ENCODE measurements around the gene PPP1R10. TPM values are rescaled to one million over a fixed set of nuclear protein-coding genes. Genes with fewer than 3 reads are reported as not detected.

Gene PPP1R10
- total RNA-seq, 1 donor from 2014 or later, result 116 TPM

DNA sequence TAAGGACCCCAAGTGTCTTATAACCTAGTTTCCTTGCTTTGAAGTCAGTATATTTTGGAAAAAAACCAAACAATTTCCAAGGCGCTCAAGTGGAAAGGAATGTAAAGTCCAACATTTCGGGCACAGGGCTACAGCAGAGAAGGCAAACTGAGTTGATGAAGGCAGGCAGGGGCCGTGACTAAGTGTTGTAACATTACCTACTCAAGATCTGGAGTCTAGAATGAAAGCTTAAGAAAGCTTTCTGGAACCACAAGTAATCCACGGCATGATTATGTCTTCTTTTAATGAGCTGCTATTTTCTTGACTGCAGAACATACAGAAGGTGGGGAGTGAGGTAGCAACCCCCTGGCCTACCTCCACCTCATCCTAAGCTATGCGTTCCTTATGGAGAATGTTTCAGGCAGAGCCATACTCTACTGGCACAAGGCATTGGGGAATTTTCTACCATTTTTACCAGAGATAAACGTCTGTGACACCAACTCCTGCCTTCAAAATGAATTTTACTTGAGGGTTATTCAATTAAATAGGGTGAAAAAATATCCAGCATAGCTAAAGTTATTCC is 4.3 kb downstream of the PPP1R10 start:
- Mint-ChIP-seq H3K27me3 (peaks cover 21% of the 10 kb centered on the region), H3K4me3 (peak overlapping the region; percentile 14), H3K36me3 (peaks cover 44% of the 10 kb centered on the region), H3K4me1 (ENCODE audit: unreplicated experiment) (peaks cover 31% of the 10 kb centered on the region), H3K9me3 (no peaks in the 10 kb centered on the region), H3K27ac (peak overlapping the region; percentile 78)
- no peak for DNase-seq (ENCODE audit: extremely low spot score, unreplicated experiment)
- TF ChIP-seq, protein P1, sequence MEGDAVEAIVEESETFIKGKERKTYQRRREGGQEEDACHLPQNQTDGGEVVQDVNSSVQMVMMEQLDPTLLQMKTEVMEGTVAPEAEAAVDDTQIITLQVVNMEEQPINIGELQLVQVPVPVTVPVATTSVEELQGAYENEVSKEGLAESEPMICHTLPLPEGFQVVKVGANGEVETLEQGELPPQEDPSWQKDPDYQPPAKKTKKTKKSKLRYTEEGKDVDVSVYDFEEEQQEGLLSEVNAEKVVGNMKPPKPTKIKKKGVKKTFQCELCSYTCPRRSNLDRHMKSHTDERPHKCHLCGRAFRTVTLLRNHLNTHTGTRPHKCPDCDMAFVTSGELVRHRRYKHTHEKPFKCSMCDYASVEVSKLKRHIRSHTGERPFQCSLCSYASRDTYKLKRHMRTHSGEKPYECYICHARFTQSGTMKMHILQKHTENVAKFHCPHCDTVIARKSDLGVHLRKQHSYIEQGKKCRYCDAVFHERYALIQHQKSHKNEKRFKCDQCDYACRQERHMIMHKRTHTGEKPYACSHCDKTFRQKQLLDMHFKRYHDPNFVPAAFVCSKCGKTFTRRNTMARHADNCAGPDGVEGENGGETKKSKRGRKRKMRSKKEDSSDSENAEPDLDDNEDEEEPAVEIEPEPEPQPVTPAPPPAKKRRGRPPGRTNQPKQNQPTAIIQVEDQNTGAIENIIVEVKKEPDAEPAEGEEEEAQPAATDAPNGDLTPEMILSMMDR (conservative IDR thresholded peaks at IDR 0.05), result no peak

DNA sequence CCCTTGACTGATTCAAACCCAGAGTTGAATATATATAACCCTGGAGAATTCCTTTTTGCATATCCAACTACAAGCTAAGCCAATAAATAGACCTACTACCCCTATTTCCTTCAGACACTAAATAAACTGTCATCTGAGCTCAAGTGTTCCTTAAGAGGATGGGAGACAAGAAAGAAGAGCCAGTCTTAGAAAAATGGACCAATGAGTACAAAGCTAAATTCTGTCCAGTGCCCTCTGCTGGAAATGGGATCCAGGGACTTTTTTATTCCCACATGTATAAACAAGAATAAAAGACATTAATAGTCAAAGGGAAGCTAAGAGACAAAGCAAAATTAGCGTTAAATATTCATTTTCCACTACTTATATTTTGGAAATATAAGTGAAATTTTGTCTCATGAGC is 4.8 kb downstream of the PPP1R10 start:
- TF ChIP-seq, protein P1 (conservative IDR thresholded peaks at IDR 0.05), result peak; percentile 54
- peak overlapping the region; percentile 66 for H3K27ac Mint-ChIP-seq

DNA sequence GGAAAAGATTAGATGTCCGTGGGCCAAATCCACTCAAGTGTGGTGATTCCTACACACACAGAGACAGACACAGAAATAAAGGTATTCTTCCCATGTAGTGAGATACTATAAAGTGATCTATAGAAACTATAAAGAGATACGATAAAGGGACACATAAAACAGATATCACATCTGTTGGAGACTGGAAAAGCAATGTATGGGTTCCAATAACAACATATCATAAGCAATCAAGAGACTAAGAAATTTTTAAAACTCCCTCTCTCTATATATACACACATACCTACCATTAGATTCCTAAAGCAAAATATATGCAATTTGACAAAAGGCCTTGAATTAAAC is 5.2 kb downstream of the PPP1R10 start:
- H3K36me3 Mint-ChIP-seq, result peaks cover 44% of the 10 kb centered on the region
- peak overlapping the region; percentile 6 for H3K4me3 Mint-ChIP-seq
- H3K27ac Mint-ChIP-seq, result peak overlapping the region; percentile 66
- no peaks in the 10 kb centered on the region for H3K9me3 Mint-ChIP-seq
- TF ChIP-seq, protein P1 (conservative IDR thresholded peaks at IDR 0.05), result no peak
- H3K4me1 Mint-ChIP-seq (ENCODE audit: unreplicated experiment), result peaks cover 31% of the 10 kb centered on the region
- DNase-seq (ENCODE audit: extremely low spot score, unreplicated experiment), result no peak
- peaks cover 15% of the 10 kb centered on the region for H3K27me3 Mint-ChIP-seq

More for the DNA sequence above, 4.8 kb downstream of the PPP1R10 start:
- DNase-seq (ENCODE audit: extremely low spot score, unreplicated experiment), result no peak
- Mint-ChIP-seq H3K36me3 (peaks cover 47% of the 10 kb centered on the region), H3K27me3 (peaks cover 19% of the 10 kb centered on the region), H3K4me3 (peak overlapping the region; percentile 6), H3K4me1 (ENCODE audit: unreplicated experiment) (peaks cover 31% of the 10 kb centered on the region), H3K9me3 (no peaks in the 10 kb centered on the region)

DNA sequence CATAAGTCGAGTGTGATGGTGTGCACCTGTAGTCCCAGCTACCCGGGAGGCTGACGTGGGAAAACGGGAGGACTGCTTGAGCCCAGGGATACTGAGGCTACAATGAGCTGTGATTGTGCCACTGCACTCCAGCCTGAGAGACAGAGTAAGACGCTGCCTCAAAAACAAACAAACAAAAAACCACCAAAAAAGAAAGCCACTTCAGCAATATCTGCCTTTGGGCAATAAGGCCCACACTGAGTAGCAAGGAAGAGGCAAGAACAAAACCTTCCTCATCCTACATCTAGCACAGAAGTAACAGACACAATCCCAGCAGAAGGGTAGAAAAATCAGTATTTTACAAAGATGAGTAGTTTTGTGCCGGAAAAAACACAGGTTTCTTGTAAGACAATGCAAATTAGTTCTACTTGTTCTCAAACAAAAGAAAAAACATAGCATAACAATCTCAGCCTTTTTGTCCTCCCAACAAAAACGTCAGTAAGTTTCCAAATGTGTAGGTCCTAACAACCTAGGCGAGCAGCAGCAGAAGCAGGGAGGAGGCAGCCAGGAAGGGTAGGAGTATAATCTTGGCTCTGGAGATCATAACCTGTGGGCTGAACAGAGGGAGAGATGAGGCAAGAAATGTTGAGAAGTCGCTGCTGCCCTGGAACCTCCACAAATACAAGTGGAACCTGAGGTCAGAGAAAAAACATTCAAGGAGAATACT is 5.7 kb downstream of the PPP1R10 start:
- Mint-ChIP-seq H3K4me3 (no peak overlapping the region), H3K4me1 (ENCODE audit: unreplicated experiment) (peaks cover 31% of the 10 kb centered on the region)

DNA sequence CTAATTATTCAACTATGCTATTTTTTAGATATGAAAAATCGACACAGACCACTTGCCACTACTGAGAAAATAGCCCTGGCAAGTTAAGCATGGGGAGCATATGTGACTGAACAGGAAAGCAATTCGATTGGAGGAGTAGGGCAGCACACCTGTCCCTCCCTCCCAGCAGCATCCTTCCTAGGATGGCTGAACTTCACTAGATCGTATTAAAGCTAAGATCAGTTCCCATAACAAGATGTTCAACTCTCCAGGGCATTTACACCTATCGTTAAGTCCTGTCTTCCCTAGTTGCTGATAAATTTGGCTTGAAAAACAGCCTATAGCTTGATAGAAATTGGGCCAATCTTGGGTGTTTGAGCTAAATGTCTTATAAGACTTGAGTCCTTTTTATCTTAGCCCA is 7.0 kb downstream of the PPP1R10 start:
- TF ChIP-seq, protein P1 (conservative IDR thresholded peaks at IDR 0.05), result no peak
- Mint-ChIP-seq H3K27me3 (peaks cover 3% of the 10 kb centered on the region), H3K4me1 (ENCODE audit: unreplicated experiment) (peaks cover 31% of the 10 kb centered on the region), H3K9me3 (no peaks in the 10 kb centered on the region), H3K27ac (no peak overlapping the region), H3K4me3 (no peak overlapping the region), H3K36me3 (peaks cover 39% of the 10 kb centered on the region)
- DNase-seq (ENCODE audit: extremely low spot score, unreplicated experiment), result no peak

More for the DNA sequence above, 5.7 kb downstream of the PPP1R10 start:
- H3K36me3 Mint-ChIP-seq, result peaks cover 44% of the 10 kb centered on the region
- no peaks in the 10 kb centered on the region for H3K9me3 Mint-ChIP-seq
- DNase-seq (ENCODE audit: extremely low spot score, unreplicated experiment), result no peak
- H3K27me3 Mint-ChIP-seq, result peaks cover 13% of the 10 kb centered on the region
- TF ChIP-seq, protein P1 (conservative IDR thresholded peaks at IDR 0.05), result no peak
- peak overlapping the region; percentile 66 for H3K27ac Mint-ChIP-seq

Measured in type B pancreatic cell (in vitro differentiated cells).